ENCODE measurements around the gene MAP3K10.
"Not testable (repeated sequence)": the region's sequence is repeated elsewhere in the genome, so short reads cannot be mapped to it uniquely, and the experiment has no call there.

Gene MAP3K10

GRCh38 chr19:40190891-40191835 lies at the start of gene MAP3K10:
MAP3K10 (plus strand) TSS chr19:40191426; CDS start chr19:40192032, 606 bp downstream.
- DNase-seq: peak; percentile 72

DNA sequence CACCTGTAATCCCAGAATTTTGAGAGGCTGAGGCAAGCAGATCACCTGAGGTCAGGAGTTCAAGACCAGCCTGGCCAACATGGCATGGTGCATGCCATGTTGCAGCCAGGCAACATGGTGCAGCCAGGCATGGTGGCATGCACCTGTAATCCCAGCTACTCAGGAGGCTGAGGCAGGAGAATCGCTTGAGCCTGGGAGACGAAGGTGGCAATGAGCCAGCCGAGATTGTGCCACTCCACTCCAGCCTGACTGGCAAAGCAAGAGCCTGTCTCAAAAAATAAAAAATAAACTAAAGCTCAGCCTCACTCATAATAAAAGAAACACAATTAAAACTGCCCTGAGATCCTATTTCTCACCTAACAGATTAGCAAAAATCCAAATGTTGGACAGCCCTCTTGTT lies 49.7 kb upstream of the MAP3K10 start:
- no peak for DNase-seq

GRCh38 chr19:40143612-40144011 lies 47.6 kb upstream of the MAP3K10 start:
- peak; percentile 68 for DNase-seq

DNA sequence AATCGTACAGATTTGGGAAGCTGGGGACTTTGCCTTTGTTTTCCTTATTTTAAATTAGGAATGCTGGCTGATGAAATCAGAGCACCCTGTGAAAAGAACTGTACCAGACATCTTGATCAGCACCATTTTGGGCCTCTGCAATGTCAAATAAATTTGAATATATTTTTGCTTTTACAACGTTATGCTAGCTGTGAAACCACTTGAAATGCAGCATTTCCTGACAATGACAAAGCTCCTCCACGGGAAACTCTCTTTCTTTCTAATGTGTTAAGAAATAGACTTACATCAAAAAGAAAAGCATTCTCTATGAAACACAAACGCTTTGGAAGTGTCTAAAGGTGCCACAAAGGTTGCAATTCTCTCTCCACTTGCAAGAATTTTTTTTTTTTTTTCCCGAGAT lies 47.1 kb upstream of the MAP3K10 start:
- DNase-seq: no peak

DNA sequence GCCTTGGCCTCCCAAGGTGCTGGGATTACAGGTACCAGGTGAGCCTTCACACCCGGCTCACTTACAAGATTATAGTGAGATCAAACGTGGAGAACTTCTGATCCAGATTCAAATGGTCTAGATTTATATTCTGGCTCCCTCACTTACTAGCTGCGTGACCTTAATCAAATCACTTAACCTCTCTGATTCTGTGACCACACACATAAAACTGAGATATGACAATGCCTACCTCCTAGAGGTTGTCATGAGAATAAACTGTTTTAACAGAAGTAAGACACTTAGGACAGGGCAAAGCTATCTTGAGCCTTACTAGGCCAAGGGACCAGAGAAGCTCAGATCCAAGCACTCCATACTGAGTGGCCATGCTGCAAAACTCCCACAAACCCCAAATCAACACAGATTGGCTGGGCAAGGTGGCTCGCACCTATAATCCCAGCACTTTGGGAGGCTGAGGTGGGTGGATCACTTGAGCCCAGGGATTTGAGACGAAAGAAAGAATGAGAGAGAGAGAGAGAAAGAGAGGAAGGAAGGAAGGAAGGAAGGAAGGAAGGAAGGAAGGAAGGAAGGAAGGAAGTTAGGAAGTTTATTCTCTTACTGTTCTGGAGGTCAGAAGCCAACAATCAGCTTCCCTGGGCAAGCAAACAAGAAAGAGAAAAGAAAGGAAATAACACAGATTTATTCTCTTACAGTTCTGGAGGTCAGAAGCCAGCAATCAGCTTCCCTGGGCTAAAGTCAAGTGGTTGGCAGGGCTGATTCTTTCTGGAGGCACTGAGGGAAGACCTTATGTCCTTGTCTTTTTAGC lies 46.1 kb upstream of the MAP3K10 start:
- DNase-seq: no peak

DNA sequence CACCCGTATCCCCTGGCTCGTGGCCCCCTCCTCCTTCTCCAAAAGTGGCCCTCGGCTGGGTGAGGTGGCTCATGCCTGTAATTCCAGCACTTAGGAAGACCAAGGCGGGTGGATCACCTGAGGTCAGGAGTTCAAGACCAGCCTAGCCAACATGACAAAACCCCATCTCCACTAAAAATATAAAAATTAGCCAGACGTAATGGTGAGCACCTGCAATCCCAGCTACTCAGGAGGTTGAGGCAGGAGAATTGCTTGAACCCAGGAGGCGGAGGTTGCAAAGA lies 45.5 kb upstream of the MAP3K10 start:
- not testable (repeated sequence) for DNase-seq

DNA sequence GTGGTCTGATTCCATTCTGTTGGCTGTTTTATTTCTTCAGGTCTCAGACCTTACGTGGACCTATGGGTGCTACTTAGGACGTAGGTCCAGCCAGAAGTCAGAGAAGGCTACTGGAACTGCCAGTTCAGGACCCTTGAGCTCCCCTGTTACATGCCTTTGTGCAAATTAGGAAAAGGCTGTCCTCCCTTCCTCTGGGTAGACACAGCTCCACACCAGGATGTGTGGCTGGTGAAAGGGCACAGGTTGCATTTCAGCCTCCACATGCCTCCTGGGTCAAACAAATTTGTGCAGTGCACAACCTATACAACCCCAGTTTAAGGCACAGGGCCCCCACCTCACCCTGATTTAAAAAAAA lies 43.9 kb upstream of the MAP3K10 start:
- no peak for DNase-seq

DNA sequence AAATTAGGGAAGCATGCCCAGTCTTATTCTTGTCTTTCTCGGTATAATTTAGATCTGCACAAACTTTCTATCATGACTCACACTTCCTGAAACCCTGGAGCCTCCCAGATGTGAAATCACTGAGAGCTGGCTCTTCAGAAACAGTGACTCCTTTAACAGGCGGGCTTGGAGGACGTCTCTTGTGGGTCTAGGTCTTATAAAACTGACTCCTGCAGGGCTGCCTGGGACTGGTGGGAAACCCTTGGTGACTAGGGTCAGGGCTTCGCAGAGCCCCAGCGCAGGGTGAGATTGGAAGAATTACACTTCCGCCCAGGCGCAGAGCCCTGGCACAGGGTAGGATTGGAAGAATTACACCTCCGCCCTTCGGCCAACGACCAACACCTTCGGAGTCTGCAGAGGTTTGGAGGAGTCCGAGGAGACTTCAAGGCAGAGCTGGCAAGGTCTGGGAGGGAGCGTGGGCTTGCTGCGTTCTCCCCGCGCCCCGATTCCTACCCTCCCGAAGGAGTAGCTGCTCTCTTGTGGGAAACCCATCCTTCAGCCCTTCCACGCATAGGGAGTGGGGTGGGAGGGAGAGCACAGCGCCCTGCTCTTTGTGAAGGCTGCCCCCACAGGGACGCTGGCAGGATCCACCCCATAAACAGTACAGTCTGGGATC lies 43.4 kb upstream of the MAP3K10 start:
- peak; percentile 20 for DNase-seq

DNA sequence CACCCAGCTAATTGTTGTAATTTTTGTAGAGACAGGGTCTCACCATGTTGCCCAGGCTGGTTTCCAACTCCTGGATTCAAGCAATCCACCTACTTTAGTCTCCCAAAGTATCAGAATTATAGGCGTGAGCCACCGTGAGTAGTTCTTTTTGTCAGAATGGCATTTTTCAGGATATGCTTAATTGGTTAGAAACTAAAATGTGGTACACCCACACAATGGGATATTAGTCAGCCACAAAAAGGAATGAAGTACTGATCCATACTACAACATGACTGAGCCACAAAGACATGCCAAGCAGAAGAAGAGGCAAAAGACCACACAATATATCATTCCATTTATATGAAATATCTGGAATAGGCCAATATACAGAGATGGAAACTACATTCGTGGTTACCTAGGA lies 41.7 kb upstream of the MAP3K10 start:
- no peak for DNase-seq

GRCh38 chr19:40150170-40150569 lies 41.1 kb upstream of the MAP3K10 start:
- DNase-seq: no peak

- DNase-seq: no peak
These were observed 37.0 kb upstream of the MAP3K10 start for GRCh38 chr19:40154121-40154680.

DNA sequence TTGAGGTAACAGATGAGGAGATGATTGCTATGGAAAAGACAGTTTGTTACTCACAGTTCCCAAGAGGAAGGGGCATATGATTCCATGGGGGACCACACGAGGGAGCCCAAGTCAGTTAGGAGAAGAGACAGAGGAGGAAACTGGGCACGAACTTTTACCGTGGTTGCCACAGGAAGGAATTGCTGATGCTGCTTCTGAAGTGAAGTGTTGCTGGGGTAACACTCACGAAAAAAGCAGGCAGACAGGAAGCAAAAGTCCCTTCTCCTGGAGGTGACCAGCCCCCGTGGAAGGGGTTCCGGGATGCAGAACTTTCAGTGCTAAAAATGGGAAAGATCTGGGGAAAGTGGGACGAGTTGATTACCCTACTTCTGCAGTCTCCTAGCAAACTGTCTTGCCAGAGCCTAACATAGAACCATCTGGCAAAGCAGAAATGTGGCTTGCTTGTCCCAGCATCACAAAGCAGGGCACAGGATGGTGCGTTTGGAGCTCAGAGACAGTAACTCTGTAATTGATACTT lies 35.4 kb upstream of the MAP3K10 start:
- no peak for DNase-seq

DNA sequence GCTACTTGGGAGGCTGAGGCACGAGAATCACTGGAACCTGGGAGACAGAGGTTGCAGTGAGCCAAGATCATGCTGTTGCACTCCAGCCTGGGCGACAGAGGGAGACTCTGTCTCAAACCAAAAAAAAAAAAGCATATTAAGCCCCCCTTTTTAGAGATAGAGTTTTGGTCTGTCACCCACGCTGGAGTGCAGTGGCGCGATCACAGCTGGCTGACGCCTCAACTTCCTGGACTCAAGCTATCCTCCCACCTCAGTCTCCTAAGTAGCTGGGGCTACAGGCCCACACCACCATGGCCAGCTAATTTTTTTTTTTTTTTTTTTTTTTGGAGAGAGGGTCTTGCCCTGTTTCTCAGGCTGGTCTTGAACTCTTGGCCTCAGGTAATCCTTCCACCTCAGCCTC lies 34.2 kb upstream of the MAP3K10 start:
- DNase-seq: peak; percentile 15

GRCh38 chr19:40159744-40160143 lies 31.5 kb upstream of the MAP3K10 start:
- no peak for DNase-seq

GRCh38 chr19:40162104-40162503 lies 29.1 kb upstream of the MAP3K10 start:
- DNase-seq: no peak

- DNase-seq: no peak
These were observed 27.6 kb upstream of the MAP3K10 start for GRCh38 chr19:40163541-40164129.

GRCh38 chr19:40165362-40165937 lies 25.8 kb upstream of the MAP3K10 start:
- peak; percentile 72 for DNase-seq

DNA sequence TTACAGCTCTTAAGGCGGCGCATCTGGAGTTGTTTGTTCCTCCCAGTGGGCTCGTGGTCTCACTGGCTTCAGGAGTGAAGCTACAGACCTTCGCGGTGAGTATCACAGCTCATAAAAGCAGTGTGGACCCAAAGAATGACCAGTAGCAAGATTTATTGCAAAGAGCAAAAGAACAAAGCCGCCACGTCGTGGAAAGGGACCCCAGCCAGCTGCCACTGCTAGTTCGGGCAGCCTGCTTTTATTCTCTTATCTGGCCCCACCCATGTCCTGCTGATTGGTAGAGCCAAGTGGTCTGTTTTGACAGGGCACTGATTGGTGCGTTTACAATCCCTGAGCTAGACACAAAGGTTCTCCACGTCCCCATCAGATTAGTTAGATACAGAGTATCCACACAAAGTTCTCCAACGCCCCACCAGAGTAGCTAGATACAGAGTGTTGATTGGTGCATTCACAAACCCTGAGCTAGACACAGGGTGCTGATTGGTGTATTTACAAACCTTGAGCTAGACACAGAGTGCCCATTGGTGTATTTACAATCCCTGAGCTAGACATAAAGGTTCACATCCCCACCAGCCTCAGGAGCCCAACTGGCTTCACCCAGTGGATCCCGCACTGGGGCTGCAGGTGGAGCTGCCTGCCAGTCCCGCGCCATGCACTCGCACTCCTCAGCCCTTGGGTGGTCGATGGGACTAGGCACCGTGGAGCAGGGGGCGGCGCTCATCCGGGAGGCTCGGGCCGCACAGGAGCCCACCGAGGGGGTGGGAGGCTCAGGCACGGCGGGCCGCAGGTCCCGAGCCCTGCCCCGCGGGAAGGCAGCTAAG lies 21.5 kb upstream of the MAP3K10 start:
- DNase-seq: not testable (repeated sequence)

GRCh38 chr19:40170303-40170989 lies 20.8 kb upstream of the MAP3K10 start:
- not testable (repeated sequence) for DNase-seq

DNA sequence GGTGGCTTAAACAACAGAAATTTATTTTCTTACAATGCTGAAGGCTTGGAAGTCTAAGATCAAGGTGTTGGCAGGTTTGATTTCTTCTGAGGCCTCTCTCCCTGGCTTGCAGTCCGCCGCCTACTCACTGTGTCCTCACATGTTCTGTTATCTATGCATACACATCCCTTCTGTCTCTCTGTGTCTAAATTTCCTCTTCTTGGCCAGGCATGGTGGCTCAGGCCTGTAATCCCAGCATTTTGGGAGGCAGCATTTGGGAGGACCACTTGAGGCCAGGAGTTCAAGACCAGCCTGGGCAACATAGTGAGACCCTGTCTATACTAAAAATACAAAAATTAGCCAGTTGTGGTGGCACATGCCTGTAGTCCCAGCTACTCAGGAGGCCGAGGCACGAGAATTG lies 19.9 kb upstream of the MAP3K10 start:
- DNase-seq: not testable (repeated sequence)

DNA sequence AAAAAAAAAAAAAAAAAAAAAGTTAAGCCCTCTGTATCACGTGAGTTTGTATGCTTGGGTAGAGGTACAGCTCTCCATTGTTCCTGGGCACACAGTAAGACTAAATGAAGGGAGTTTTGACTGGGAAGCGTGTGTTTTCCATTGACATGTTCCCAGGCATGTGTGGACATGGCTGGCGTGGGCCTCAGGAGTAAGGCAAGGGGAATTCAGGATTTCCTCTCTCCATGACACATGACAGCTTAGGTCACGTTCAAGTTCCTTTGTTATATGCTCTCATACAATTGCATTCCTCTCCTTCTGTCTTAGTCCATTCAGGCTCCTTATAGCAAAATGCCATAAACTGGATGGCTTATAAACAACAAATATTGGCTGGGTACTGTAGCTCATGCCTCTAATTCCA lies 17.1 kb upstream of the MAP3K10 start:
- no peak for DNase-seq
